GM08714 (cell line): Measurements from ENCODE around the gene CAPZA1.

Experiments used
- H3K4me3 ChIP-seq: fragments of 200-500 bp; sonication (Bioruptor generic); 2 replicates; pipeline ENCODE4 v1.5.1; 2014; ENCODE audit warnings: mild to moderate bottlenecking, low read length, inconsistent platforms
- ZNF274 ChIP-seq: IDR thresholded peaks from 2 replicates; pipeline ENCODE4 v1.6.1; 2012; ENCODE audit warnings: mild to moderate bottlenecking, low read depth, low read length

Gene CAPZA1

DNA sequence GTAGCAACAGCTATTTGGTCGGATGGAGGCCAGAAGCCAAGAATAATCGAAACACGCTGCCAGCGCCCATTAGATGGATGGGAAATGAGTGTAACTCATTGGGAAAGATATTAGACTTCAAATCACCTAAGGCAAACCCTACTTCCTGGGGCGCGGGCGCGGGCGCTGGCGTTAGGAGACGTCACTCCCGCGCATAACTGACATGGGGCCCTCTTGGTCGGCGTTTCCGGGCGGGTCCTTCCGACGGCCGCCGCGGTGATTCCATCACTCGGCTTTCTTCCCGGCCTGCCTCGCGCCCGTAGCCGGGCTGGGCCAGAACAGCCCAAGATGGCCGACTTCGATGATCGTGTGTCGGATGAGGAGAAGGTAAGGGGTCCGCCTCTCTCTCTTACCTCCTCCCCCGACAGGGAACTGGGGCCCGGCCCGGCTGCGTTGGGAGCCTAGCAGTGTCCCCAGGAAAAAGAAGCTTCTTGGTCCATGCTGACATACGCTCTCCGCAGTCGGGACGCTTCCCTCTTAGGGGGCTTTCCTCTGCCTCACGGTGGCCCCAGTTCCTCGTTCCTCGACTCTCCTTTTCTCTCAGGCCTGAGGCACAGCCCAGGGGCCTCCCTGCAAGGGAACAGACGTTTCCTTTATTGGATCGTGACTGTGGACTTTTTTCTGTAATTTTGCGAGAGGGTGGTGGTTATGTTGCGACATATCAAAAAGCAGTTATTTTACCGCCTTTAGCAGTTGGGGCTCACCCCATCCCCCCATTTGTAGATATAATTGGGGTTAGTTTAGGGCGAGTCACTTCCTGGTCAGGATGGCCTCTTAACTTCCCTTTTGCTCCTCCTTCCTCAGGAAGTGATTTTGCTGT lies at the start of gene CAPZA1:
TSS of gene CAPZA1 (plus strand) at position 315 of the 859 bp plus-strand sequence. CDS start at position 328, 13 bp downstream.
- TF ChIP-seq ZNF274 = no peak
- H3K4me3 ChIP-seq = peak within 1 kb of the TSS; percentile 86

DNA sequence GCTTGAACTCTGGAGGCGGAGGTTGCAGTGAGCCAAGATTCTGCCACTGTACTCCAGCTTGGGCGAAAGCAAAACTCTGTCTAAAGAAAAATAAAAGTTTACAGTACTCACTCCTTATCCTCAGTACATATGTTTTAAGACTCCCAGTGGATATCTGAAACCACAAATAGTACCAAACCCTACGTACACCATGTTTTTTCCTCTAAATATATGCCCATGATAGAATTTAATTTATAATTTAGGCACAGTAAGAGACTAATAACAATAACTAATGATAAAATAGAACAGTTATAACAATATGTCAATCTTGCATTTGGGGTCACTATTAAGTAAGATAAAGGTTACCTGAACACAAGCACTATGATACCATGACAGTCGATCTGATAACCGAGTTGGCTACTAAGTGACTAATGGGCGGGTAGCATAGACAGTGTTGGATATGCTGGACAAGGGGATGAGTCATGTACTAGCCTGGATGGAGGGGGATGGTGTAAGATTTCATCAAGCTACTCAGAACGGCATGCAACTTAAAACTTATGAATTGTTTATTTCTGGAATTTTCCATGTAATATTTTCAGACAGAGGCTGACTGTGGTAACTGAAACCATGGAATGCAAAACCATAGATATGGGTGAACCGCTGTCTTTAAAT lies 44.4 kb upstream of the CAPZA1 start:
- no peak overlapping the region for H3K4me3 ChIP-seq
- no peak for TF ChIP-seq ZNF274

DNA sequence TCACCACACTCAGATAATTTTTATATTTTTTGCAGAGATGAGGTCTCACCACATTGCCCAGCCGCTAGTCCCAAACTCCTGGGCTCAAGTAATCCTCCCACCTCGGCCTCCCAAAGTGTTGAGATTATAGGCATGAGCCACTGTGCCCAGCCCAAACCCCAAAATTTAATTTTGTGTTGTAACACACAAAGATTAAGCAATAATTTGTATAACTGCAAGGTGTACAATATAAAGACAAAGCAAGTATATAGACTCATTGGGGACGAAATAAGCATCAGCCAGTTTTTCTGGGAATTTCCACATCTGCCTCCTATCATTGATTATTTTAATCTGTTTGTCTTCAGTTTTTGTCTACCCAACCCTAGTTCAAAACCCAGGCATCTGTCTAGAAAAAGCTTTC lies 43.4 kb upstream of the CAPZA1 start:
- no peak overlapping the region for H3K4me3 ChIP-seq
- TF ChIP-seq ZNF274 = no peak

DNA sequence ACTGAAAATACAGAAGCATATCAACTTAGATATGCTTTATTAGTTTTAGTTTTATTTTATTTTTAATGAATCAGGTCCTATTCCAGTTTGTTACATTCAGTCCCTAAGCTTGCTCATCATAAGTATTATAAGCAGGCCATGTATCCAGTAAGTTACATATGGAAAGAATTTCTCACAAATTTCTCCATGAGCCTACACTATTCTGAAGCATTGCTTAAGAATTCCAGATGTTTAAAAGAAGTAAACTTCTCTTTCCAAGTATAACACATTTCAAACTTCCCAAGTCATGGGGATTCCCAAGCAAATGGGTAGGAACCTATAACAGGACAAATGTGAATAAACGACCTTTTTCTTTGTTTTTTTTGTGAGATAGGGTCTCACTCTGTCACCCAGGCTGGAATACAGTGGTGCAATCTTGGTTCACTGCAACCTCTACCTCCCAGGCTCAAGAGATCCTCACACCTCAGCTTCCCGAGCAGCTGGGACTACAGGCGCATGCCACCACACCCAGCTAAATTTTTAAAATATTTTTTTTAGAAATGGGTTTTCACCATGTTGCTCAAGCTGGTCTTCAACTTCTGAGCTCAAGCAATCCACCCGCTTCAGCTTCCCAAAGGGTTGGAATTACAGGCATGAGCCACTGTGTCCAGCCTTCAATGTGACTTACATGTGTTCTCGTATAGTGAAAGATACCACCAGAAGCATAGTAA lies 39.7 kb upstream of the CAPZA1 start:
- no peak overlapping the region for H3K4me3 ChIP-seq
- no peak for TF ChIP-seq ZNF274

DNA sequence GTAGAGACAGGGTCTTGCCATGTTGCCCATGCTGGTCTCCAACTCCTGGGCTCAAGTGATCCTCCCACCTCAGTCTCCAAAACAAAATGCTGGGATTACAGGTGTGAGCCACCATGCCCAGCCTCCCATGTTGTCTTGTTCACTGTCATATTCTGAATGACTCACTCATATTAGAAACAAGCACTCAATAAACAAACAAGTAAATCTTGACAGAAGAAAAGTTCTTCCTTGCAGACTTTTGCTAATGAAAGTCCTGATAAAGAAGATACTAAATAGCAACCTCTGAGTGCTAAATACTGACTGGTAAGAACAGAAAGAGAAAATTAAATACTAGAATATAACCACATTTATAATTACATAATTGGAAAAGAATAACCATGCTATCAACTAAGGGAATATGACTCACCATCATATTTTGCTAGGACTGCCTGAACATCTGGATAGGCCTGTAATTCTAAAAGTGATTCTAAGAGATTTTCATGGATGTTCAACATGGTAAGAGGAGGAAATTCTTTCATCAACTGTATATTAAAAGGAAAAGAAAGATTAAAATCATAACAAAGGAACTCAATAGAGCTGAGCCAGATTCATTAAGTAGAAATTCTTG lies 37.9 kb upstream of the CAPZA1 start:
- no peak for TF ChIP-seq ZNF274
- no peak overlapping the region for H3K4me3 ChIP-seq

DNA sequence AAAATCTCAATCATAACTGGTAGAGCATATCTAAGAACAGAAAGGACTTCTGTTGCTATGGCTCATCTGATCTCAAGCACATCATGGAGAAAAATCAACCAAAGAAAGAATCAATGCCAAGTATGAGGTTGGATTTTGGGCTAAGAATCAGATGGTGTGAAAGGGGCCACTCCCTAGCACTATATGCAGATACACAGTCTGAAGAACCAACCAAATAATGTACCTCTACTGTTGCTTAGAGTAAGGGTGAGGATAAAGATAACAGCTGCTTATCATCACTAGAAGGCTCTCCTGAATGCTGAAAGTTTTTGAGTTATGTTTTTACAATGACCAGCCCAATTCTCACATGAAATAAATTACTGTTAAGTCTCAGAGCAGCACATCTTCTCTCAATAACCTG lies 36.3 kb upstream of the CAPZA1 start:
- H3K4me3 ChIP-seq = no peak overlapping the region
- no peak for TF ChIP-seq ZNF274

DNA sequence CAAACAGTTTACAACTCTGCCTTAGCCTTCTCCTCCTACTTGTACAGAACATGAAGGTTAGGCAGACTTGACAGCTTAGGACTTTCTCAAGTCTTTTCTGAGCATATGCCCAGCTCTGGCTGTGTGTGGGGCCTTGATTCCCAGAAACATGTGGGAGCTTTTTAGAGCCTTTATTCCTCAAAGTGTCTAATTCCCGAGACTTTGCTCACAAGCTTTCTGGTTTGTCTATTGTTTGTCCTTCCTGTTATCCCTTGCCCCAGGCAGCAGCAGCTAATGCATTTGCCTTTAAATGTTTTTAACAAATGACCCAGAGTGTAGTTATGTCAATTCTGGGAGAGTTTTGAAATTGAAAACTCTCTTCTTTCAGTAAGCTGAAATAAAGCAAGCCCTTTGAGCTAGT lies 29.9 kb upstream of the CAPZA1 start:
- H3K4me3 ChIP-seq = no peak overlapping the region
- no peak for TF ChIP-seq ZNF274

DNA sequence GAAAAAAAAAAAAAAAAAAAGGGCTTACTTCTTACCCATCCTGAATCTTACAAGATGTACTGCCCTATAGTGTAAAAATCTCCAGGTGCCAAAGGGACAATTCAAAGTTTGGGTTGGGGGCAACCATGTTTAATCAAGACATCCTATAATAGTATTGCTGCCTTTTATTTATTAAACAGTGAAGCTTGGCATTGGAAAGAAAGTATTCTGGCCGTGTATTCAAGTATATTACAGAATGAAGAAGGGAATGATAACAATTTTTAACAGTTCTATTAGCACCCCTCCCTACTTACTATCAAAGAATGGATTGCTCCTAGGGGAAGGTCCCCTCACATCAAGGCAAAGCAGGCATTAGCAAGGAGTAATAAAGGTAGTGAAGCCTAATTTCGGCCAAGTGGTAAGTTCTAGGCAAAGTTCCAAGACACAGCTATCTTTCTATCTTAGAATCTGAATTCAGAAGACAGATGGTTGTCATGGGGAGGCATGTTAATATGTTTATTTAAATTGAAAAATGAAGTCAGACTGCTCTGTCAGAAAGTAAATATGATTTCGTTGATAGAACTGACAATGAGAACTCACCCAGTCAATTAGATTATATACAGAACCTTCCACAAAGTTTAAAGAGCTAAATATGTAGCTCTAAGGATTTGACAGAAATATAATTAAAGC lies 25.3 kb upstream of the CAPZA1 start:
- H3K4me3 ChIP-seq = no peak overlapping the region
- TF ChIP-seq ZNF274 = no peak

DNA sequence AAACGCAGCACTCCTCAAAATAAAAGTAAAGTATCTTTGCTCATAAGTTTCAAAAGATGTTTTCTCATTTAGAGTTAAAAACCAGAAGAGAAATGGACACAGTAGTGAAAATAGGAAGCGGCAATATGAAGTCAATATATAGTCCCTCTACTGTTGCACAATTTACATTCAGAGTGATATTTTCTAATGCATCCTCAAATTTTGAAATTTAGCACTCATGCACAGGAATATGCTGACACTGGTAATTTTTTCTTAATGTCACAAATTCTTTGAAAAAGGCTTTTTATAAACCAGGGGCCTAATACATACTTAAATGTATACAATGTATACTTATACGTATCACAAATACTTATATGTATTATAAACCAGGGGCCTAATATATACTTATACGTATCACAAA lies 20.2 kb upstream of the CAPZA1 start:
- no peak for TF ChIP-seq ZNF274
- H3K4me3 ChIP-seq = no peak overlapping the region

DNA sequence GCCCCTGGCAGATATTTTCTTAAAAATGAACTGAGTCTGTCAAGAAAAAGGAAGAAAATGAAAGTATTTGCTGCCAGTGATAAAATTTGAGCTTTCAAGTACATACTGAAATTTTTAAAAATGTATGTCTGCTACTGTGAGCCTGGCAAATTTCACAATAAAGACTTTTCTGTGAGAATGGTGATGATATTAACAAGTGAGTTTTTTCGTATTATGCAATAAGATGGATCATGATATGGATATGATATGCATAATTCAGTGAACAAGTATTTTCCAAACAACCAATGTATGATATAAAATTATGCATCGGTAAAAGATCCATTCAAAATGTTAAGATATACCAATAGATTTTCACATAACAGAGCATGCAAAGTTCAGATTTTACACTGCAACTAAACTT lies 16.6 kb upstream of the CAPZA1 start:
- H3K4me3 ChIP-seq = no peak overlapping the region
- no peak for TF ChIP-seq ZNF274

DNA sequence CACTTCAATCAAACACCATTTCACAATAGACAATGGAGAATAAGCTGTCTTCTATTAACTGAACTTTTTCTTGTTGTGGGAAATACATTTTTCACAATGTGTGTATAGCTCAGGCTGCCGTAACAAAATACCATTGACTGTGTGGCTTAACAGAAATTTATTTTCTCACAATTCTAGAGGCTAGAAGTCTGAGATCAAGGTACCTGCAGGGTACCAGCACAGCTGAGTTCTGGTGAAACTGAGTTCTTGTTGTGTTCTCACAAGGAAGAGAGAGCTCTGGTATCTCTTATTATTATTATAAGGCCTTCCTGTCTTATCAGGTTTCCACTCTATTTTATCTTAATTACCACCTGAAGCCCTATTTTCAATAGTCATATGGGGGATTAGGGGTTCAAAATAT lies 16.1 kb upstream of the CAPZA1 start:
- no peak for TF ChIP-seq ZNF274
- H3K4me3 ChIP-seq = no peak overlapping the region

DNA sequence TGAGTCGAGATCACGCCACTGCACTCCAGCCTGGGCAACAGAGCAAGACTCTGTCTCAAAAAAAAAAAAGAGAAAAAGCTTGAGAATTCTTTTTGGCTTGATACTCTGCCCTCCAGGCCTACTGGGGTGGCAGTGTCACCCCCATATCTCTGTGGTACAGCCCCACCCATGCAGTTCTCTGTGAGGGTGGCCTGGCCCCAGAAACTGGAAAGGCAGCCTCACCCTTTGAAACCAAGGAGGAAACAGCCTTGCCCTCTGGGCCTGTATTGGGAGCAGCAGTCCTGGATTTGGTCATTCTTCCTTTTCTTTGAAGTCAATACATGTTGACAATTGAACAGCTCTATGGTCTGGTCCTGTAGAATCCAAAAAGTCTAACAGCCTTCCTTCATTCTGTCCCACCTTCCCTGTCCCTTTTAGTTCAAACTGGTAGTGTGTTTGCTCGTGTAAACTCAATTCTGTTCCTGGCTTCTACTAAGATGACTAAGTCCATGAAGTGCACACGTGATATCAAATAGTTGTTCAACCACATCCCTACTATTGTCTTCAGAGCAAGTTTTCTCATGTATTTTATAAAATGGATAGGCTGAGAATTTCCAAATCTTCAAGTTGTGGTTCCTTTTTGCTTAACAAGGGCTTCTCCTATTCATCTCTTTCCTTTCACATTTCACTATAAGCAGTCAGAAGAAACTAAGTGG lies 13.9 kb upstream of the CAPZA1 start:
- H3K4me3 ChIP-seq = no peak overlapping the region
- no peak for TF ChIP-seq ZNF274

DNA sequence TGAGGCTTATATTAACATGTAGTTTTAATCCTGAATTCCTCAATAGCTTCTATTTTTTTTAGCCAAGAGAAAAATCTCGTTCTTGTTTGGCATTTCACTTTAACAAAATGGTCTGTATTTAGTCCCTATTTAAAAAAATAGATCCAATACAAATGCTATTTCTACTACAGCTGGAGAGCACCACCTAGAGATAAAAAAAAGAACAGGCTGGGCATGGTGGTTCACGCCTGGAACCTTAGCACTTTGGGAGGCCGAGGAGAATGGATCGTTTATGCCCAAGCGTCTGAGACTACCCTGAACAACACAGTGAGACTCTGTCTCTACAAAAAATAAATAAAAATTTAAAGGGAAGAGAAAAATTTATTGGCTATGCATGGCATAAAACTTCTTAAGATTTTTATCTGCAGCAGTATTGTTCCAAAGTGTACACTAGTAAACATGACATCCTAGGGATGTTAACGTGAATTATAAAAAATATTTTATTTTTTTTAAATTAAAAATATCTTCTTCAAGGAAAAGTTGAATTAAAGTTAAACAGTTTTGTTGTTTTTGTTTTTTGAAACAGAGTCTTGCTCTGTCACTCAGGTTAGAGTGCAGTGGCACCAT lies 5.1 kb upstream of the CAPZA1 start:
- no peak overlapping the region for H3K4me3 ChIP-seq
- no peak for TF ChIP-seq ZNF274
